GM21717 (cell line): ENCODE data around the gene CCDC160.

ENCODE experiments used
- ATAC-seq: cut with Tn5 transposase; IDR thresholded peaks from one replicate; pipeline ENCODE4 v1.9.1; 2021; ENCODE audit warnings: mild to moderate bottlenecking, moderate library complexity; ENCODE audit not compliant: unreplicated experiment

The CCDC160 gene

DNA sequence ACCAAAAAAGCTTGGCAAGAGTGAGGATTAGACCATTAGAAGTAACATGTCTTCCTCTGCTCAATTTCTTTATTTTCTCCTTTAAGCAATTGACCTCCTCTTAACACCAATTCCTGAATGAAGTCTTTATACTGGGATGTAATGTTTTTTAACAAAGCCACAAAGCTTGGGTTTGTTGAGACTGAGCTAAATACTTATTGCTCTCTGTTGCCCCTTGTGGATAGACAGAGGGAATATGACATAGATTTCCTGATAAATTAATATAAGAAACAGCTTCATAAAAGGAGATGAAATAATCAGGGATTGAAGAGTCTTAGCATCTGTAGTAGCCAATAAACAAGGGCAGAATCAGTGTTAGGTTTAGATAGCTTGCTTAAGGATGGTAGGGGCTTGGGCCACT is 57.6 kb downstream of the CCDC160 start:
- ATAC-seq = no peak
